Activated CD4-positive, alpha-beta memory T cell treated with anti-CD3 and anti-CD28 coated beads, Interleukin-2, amount 10 ng/mL, durations not matched to agents 7 days and 5 days (primary cell): ENCODE measurements around the gene PLXND1. TPM values are rescaled to one million over a fixed set of nuclear protein-coding genes. Genes with fewer than 3 reads are reported as not detected.
"Not testable (repeated sequence)": the region's sequence is repeated elsewhere in the genome, so short reads cannot be mapped to it uniquely, and the experiment has no call there.

Source experiments
- CTCF ChIA-PET: fragments of 350-600 bp; sonication (Branson Sonifier 250); formaldehyde crosslinking; loops from one replicate; lab custom pipeline; 2021; ENCODE audit warnings: antibody characterized with exemption, inconsistent platforms; lab: Charles Lee
- POLR2A ChIA-PET: fragments of 350-600 bp; sonication (Branson Sonifier 250); formaldehyde crosslinking; loops from one replicate; lab custom pipeline; 2021; ENCODE audit warnings: antibody characterized with exemption; lab: Charles Lee
- DNase-seq: peaks from one replicate; pipeline ENCODE4 v3.0.0-alpha.2; 2020
- H3K27ac Mint-ChIP-seq: one replicate; pipeline ENCODE4 v1.8.0; 2021; ENCODE audit warnings: mild to moderate bottlenecking, mixed read lengths
- H3K27me3 Mint-ChIP-seq: one replicate; pipeline ENCODE4 v1.8.0; 2021; ENCODE audit warnings: mixed read lengths
- H3K36me3 Mint-ChIP-seq: one replicate; pipeline ENCODE4 v1.8.0; 2021; ENCODE audit warnings: low read depth, mixed read lengths
- H3K4me1 Mint-ChIP-seq: one replicate; pipeline ENCODE4 v1.8.0; 2021; ENCODE audit warnings: mixed read lengths
- H3K4me3 Mint-ChIP-seq: one replicate; pipeline ENCODE4 v1.8.0; 2021; ENCODE audit warnings: mild to moderate bottlenecking, mixed read lengths
- H3K9me3 Mint-ChIP-seq: one replicate; pipeline ENCODE4 v1.8.0; 2021; ENCODE audit warnings: mixed read lengths
- total RNA-seq, 2 experiments: library from RNA; stranded (reverse); gene quantifications; one replicate each; pipeline ENCODE4 v1.2.3, GENCODE V29; 2021

PLXND1 gene
- 10 to 100 TPM; 13.4 to 18.0 TPM for total RNA-seq

GRCh38 chr3:129606636-129607390 lies at the start of gene PLXND1:
Gene PLXND1 (minus strand): TSS chr3:129606676. CDS start chr3:129606639, 37 bp downstream.
- H3K36me3 Mint-ChIP-seq = peaks cover 2% of the 10 kb centered on the region
- ChIA-PET CTCF (interaction anchor here (1.0 kb wide), 1 partner anchor 13 kb away, joined by 4 read pairs; no protein-coding TSS in a partner anchor), POLR2A (interaction anchor here (1.7 to 1.8 kb wide), 2 partner anchors 30 to 45 kb away, joined by 4 to 7 read pairs; no protein-coding TSS in a partner anchor)
- H3K4me1 Mint-ChIP-seq = peaks cover 13% of the 10 kb centered on the region
- H3K27ac Mint-ChIP-seq = no peak within 1 kb of the TSS
- peak within 1 kb of the TSS; percentile 78 for H3K4me3 Mint-ChIP-seq
- peaks cover 59% of the 10 kb centered on the region for H3K27me3 Mint-ChIP-seq
- no peaks in the 10 kb centered on the region for H3K9me3 Mint-ChIP-seq
- peak; percentile 31 for DNase-seq

- Mint-ChIP-seq H3K27ac (no peak overlapping the region), H3K4me3 (no peak overlapping the region), H3K27me3 (no peaks in the 10 kb centered on the region), H3K36me3 (no peaks in the 10 kb centered on the region), H3K9me3 (no peaks in the 10 kb centered on the region), H3K4me1 (peaks cover 18% of the 10 kb centered on the region)
- CTCF ChIA-PET = no interaction called here
- DNase-seq = no peak
- POLR2A ChIA-PET = interaction anchor here (1.0 to 1.5 kb wide), 2 partner anchors 8 to 37 kb away, joined by 3 read pairs; no protein-coding TSS in a partner anchor
These were observed 48.8 kb upstream of the PLXND1 start for GRCh38 chr3:129655291-129655700.

- ChIA-PET POLR2A (no interaction called here), CTCF (no interaction called here)
- H3K4me1 Mint-ChIP-seq = peaks cover 18% of the 10 kb centered on the region
- H3K36me3 Mint-ChIP-seq = no peaks in the 10 kb centered on the region
- no peaks in the 10 kb centered on the region for H3K9me3 Mint-ChIP-seq
- no peak for DNase-seq
- no peaks in the 10 kb centered on the region for H3K27me3 Mint-ChIP-seq
- H3K27ac Mint-ChIP-seq = no peak overlapping the region
- no peak overlapping the region for H3K4me3 Mint-ChIP-seq
These were observed 47.7 kb upstream of the PLXND1 start for GRCh38 chr3:129654131-129654530.

- Mint-ChIP-seq H3K27ac (no peak overlapping the region), H3K27me3 (no peaks in the 10 kb centered on the region), H3K9me3 (no peaks in the 10 kb centered on the region), H3K36me3 (no peaks in the 10 kb centered on the region), H3K4me1 (peaks cover 13% of the 10 kb centered on the region), H3K4me3 (no peak overlapping the region)
- no peak for DNase-seq
- ChIA-PET POLR2A (no interaction called here), CTCF (no interaction called here)
These were observed 46.5 kb upstream of the PLXND1 start for GRCh38 chr3:129653019-129653418.

GRCh38 chr3:129651435-129652202 lies 45.1 kb upstream of the PLXND1 start:
- Mint-ChIP-seq H3K4me3 (no peak overlapping the region), H3K36me3 (no peaks in the 10 kb centered on the region), H3K4me1 (no peaks in the 10 kb centered on the region), H3K27me3 (no peaks in the 10 kb centered on the region), H3K9me3 (no peaks in the 10 kb centered on the region), H3K27ac (no peak overlapping the region)
- ChIA-PET CTCF (no interaction called here), POLR2A (no interaction called here)
- DNase-seq = no peak

- H3K4me1 Mint-ChIP-seq = no peaks in the 10 kb centered on the region
- DNase-seq = peak; percentile 68
- ChIA-PET CTCF (interaction anchor here (0.7 to 1.8 kb wide), 5 partner anchors 31 to 288 kb away, joined by 3 to 11 read pairs (median 4); no protein-coding TSS in a partner anchor), POLR2A (no interaction called here)
- no peaks in the 10 kb centered on the region for H3K27me3 Mint-ChIP-seq
- no peak overlapping the region for H3K4me3 Mint-ChIP-seq
- H3K27ac Mint-ChIP-seq = no peak overlapping the region
- H3K36me3 Mint-ChIP-seq = no peaks in the 10 kb centered on the region
- H3K9me3 Mint-ChIP-seq = no peaks in the 10 kb centered on the region
These were observed 43.9 kb upstream of the PLXND1 start for GRCh38 chr3:129650256-129650872.

GRCh38 chr3:129648391-129648790 lies 41.9 kb upstream of the PLXND1 start:
- no peaks in the 10 kb centered on the region for H3K4me1 Mint-ChIP-seq
- ChIA-PET POLR2A (interaction anchor here (1.3 kb wide), 1 partner anchor 7 kb away, joined by 3 read pairs; no protein-coding TSS in a partner anchor), CTCF (interaction anchor here (1.0 to 2.0 kb wide), 5 partner anchors 20 to 285 kb away, joined by 3 to 10 read pairs (median 4); no protein-coding TSS in a partner anchor)

GRCh38 chr3:129645286-129645685 lies 38.8 kb upstream of the PLXND1 start:
- CTCF ChIA-PET = no interaction called here
- H3K4me1 Mint-ChIP-seq = no peaks in the 10 kb centered on the region
- no peaks in the 10 kb centered on the region for H3K9me3 Mint-ChIP-seq
- H3K4me3 Mint-ChIP-seq = no peak overlapping the region
- no peaks in the 10 kb centered on the region for H3K27me3 Mint-ChIP-seq
- H3K36me3 Mint-ChIP-seq = no peaks in the 10 kb centered on the region
- no peak overlapping the region for H3K27ac Mint-ChIP-seq
- POLR2A ChIA-PET = no interaction called here
- no peak for DNase-seq

More at GRCh38 chr3:129648391-129648790, 41.9 kb upstream of the PLXND1 start:
- Mint-ChIP-seq H3K9me3 (no peaks in the 10 kb centered on the region), H3K27ac (no peak overlapping the region), H3K4me3 (no peak overlapping the region), H3K27me3 (no peaks in the 10 kb centered on the region), H3K36me3 (no peaks in the 10 kb centered on the region)
- DNase-seq = no peak

- POLR2A ChIA-PET = no interaction called here
- Mint-ChIP-seq H3K4me1 (no peaks in the 10 kb centered on the region), H3K27ac (no peak overlapping the region), H3K27me3 (no peaks in the 10 kb centered on the region), H3K36me3 (no peaks in the 10 kb centered on the region), H3K9me3 (no peaks in the 10 kb centered on the region), H3K4me3 (no peak overlapping the region)
- CTCF ChIA-PET = no interaction called here
- no peak for DNase-seq
These were observed 38.4 kb upstream of the PLXND1 start for GRCh38 chr3:129644836-129645235.

- CTCF ChIA-PET = interaction anchor here (1.2 kb wide), 1 partner anchor 152 kb away, joined by 3 read pairs; no protein-coding TSS in a partner anchor
- H3K9me3 Mint-ChIP-seq, H3K27me3 Mint-ChIP-seq, DNase-seq, H3K4me1 Mint-ChIP-seq, H3K27ac Mint-ChIP-seq, H3K36me3 Mint-ChIP-seq, POLR2A ChIA-PET, H3K4me3 Mint-ChIP-seq: not testable (repeated sequence)
These were observed 35.2 kb upstream of the PLXND1 start for GRCh38 chr3:129641567-129642260.

GRCh38 chr3:129640985-129641384 lies 34.5 kb upstream of the PLXND1 start:
- CTCF ChIA-PET, H3K27me3 Mint-ChIP-seq, H3K4me3 Mint-ChIP-seq, POLR2A ChIA-PET, H3K9me3 Mint-ChIP-seq, DNase-seq, H3K4me1 Mint-ChIP-seq, H3K36me3 Mint-ChIP-seq, H3K27ac Mint-ChIP-seq: not testable (repeated sequence)

GRCh38 chr3:129638481-129638880 lies 32.0 kb upstream of the PLXND1 start:
- Mint-ChIP-seq H3K27ac (no peak overlapping the region), H3K4me1 (no peaks in the 10 kb centered on the region), H3K36me3 (no peaks in the 10 kb centered on the region), H3K9me3 (no peaks in the 10 kb centered on the region), H3K27me3 (peaks cover 16% of the 10 kb centered on the region), H3K4me3 (no peak overlapping the region)
- no peak for DNase-seq
- ChIA-PET POLR2A (no interaction called here), CTCF (interaction anchor here (1.1 kb wide), 2 partner anchors 8 to 296 kb away, joined by 3 to 4 read pairs; no protein-coding TSS in a partner anchor)
